GM08714 (cell line): ENCODE results near the gene SLX4IP.

ENCODE experiments used
- H3K4me3 ChIP-seq: fragments of 200-500 bp; sonication (Bioruptor generic); 2 replicates; pipeline ENCODE4 v1.5.1; 2014; ENCODE audit warnings: mild to moderate bottlenecking, low read length, inconsistent platforms
- ZNF274 ChIP-seq: IDR thresholded peaks from 2 replicates; pipeline ENCODE4 v1.6.1; 2012; ENCODE audit warnings: mild to moderate bottlenecking, low read depth, low read length

The SLX4IP gene

DNA sequence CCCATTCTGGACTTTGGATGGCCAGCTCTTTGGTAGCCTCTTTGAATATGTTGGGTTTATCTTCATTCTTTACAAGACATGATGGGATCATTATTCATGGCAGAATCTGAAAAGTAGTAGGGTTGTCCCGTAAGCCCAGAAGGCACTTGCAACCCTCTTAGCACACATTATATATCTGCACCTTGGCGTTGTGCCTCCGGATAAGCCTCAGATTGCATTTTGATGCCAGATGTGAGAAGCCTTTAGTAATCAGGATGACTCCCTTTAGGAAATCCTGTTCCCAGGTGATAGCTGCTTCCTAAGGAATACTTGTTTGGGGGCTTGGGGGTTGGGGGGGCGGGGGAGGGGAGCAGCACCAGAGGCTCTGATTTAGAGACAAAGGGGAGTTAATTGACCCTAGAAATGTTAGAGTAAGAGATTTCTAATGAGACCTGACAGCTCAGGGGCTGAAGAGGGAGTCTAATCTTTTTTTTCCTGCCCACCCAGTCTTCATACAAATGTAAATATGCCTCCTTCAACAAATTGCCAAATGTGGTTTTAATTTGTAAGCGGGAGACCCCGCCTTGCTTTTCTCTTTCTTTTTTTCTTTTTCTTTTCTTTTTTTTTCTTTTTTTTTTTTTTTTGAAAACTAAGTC, 183.6 kb downstream of the SLX4IP start:
- no peak overlapping the region for H3K4me3 ChIP-seq
- TF ChIP-seq ZNF274, result no peak

DNA sequence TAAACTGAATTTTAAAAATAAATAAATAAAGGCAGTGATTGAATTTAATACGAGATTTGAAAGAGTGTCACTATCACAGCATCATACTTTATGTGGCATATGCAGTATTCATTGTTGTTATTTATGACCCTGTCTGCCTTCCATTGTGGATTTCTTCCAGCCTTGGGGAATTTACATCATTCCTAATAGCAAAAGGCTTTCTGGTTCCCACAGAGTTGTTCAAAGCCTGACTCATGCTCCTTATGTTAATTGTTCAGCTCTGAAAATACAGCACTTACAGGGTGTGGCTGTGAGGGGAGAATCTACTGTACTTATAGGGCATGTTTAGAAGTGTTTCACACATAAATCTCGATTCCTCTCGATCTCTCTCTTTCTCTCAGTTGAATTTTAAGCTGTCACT, 184.3 kb downstream of the SLX4IP start:
- TF ChIP-seq ZNF274, result no peak
- H3K4me3 ChIP-seq, result no peak overlapping the region

DNA sequence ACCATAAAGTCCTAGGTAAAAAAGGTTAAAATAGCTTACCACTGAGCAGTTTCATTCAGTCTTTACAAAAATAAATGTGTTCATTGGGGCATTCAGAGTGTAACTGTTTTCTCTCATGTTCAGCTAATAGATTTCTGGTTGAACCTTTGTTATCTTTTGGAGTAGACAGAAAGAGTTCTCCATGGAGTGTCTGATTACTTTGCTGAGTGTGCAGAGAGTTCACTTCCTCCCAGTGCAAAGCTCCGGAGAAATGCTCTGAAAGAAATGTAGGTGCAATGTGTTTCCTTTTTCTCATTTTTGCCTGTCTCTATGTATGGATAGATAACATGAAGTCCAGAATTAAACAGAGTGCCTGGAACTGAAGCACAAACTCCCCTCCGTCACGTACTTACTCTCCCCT, 186.0 kb downstream of the SLX4IP start:
- no peak for TF ChIP-seq ZNF274
- H3K4me3 ChIP-seq, result no peak overlapping the region

DNA sequence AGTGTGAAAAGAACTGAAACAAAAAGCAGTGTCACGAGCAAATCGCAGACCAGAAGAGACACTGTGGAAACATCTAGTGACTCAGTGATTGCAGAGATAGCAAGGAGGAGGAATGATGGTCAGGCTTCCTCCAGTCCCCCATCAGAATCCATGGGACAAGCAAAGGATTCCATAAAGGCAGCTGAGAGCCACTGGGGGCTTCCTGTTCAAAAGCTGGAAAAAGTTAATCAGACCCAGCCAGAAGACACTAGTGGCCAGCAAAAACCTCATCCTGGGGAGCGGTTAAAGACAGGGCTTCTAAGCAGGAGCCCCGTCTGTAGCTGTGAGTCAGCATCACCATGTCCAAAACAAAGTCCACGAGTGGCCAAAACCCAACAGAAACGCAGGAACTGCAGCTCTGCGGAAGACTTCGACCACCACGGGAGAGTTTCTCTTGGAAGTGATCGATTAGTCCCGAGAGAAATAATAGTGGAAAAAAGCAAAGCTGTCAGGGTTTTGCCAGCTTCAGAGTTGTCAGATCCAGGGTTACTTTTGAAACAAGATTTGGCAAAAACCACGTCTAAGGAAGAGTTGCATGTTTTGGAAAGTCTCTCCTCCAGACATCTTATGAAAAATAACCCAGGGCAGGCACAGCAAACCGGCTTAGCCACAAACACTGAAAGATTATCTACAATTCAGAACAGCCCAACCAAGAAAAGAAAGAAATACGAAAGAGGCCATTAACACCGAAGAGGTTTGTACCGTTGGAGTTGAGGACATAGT, 187.7 kb downstream of the SLX4IP start:
- TF ChIP-seq ZNF274, result no peak

DNA sequence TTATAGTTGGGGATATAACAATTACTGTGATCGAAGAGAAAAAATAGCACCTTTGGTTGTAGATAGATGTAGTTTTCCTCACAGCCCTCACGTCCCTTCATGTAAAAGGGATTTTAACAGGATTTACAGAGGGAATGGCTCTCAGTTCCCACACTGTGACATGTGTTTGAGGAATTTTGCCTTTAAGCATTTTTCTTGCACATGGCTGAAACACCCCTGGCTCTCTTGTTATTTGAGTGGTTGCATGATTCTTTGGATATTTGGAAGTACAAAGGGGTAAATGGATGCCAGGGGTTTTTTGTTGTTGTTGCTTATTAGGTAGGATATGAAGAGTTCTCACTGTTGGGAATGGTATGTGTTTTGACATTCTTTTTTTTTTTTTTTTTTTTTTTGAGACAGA, 190.5 kb downstream of the SLX4IP start:
- TF ChIP-seq ZNF274, result no peak
- no peak overlapping the region for H3K4me3 ChIP-seq

More for the DNA sequence above, 187.7 kb downstream of the SLX4IP start:
- H3K4me3 ChIP-seq, result no peak overlapping the region

DNA sequence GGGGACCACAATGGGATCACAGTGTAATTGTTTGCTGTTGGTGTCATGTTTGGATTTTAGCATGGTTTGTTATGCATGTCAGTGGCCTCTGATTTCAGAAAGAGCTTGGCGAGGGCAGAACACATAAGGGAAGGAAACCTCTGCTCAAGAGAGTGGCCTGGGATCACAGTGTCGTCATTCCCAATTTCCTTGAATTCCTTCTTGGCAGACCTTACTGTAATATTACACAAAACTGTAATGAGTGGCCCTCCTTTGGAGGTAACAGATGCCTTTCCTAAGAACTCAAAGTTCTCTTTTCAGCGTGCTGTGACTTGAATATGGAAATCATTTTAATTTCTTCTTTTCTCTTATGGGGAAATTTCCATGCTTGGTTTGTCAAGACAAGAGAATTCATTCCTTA, 191.8 kb downstream of the SLX4IP start:
- TF ChIP-seq ZNF274, result no peak
- no peak overlapping the region for H3K4me3 ChIP-seq

DNA sequence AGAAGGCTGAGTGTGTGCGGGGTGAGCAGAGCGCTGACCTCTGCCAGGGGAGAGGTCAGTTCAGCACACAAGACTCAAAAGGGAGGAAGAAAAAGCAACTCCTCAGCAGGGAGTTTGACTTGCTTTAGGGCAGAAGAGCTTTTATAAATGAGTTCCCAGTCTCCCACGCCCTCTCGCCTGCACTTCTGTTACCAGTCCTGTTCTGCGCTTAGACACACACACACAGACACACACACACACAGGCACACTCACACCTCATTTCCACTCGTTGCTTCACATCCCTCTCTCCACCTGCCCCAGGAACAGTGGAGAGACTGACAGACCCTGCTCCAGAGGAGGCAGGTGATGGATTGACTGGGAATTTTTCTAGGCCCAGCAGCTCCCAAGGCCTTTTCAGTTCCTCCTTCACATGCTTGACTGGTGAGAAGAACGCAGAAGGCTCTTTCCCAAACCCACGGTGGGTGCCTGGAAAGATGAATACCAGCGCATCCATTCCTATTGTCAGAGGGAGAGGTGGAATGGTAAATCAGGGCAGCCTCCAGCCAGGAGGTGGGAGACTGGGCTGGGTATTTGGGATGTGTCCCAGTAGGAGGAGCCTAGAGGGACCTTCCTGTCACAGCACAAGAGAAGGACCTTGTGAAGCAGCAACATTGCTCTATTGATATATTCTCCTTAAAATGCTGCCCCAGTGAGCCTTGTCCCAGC, 195.0 kb downstream of the SLX4IP start:
- H3K4me3 ChIP-seq, result no peak overlapping the region
- no peak for TF ChIP-seq ZNF274

DNA sequence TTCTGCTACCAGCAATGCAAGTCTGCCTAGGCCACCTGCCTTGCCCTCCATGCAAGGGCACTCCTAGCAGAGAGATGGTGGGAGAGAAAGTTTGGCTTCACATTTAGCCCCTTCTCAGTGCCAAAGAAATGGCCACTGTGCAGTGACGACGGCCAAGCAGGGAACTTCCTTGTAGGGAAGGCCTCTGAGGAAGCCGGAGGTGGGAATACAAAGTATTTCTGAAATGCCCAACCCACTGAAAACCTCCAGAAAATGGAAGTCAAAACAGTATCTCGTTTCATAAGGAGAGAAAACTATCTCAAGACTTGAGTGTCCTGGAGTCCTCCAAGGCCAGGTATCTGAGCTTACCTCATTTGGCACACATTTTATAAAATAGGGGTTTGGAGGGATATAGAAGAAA, 196.0 kb downstream of the SLX4IP start:
- no peak for TF ChIP-seq ZNF274
- H3K4me3 ChIP-seq, result no peak overlapping the region

DNA sequence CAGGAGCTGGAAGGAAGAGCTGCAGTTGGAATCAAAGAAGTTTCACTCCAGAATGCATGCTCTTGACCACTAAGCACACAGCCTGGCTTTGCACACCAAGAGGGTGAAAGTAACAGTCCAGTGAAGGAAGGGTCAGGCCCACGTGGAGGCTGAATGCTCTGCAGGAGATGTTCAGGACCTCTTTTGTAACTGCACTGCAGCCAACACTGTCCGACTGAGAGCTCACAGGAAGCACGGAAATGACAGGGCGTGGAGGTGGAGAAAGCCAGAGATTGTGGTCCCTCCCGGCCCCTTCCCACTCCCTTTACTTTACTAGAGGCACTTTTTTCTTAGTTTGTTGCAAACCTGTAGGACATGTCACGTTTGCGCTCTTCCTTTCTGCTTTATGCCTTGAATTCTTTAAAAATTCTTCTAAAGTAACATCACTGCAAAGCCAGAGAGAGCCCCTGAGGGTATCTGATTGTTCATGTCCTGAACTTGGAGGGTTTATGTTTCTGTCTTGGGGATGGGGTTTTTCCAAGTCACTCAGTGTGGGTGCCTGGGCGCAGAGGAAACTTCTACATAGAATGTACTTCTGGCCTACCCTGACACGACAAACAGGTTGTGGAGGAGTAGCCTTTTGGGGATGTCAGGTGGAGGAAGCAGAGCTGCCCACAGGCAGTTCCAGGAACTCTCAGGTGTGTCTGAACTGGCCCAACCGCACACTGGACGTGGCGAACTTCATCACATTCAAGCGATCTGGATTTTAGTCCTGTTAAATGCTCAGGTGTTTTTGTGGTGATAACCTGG, 197.8 kb downstream of the SLX4IP start:
- no peak for TF ChIP-seq ZNF274
- H3K4me3 ChIP-seq, result no peak overlapping the region

DNA sequence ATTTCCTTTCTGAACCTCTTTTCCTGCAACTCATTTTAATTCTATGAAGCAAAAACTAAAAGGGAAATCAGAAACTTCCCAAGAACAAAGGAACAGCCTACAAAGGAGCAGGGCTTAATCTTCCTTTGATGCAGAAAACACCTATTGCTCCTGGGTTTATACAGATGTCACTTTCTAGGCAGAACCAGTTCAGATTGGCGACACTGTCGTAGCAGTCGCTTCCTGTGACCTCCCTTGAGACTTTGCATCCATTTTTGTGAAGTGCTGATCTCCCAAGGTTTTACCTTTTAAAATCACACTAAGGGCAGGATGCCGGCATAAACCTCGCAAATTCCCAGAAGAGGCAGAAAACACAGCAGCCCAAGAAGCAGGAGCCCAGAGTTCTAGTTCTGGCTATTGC, 198.6 kb downstream of the SLX4IP start:
- H3K4me3 ChIP-seq, result no peak overlapping the region
- TF ChIP-seq ZNF274, result no peak

DNA sequence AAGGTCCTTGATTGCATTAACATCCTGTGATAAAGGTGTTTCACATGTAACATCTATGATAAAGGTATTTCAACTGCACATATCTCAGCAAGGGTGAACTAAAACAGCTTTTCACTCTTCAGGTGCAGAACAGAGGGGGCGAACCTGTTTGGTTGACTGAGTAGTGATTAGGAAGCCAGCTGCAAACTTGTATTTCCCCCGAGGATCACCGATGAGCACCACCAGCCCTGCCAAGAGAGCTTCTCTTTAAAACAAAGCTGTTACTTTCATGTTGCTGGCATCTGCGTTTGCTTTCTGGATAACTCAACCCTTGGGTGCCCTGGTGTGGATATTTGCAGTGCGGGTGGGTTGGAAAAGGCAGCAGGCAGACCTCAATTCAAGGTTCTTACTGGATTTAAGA, 199.1 kb downstream of the SLX4IP start:
- TF ChIP-seq ZNF274, result no peak
- H3K4me3 ChIP-seq, result no peak overlapping the region

DNA sequence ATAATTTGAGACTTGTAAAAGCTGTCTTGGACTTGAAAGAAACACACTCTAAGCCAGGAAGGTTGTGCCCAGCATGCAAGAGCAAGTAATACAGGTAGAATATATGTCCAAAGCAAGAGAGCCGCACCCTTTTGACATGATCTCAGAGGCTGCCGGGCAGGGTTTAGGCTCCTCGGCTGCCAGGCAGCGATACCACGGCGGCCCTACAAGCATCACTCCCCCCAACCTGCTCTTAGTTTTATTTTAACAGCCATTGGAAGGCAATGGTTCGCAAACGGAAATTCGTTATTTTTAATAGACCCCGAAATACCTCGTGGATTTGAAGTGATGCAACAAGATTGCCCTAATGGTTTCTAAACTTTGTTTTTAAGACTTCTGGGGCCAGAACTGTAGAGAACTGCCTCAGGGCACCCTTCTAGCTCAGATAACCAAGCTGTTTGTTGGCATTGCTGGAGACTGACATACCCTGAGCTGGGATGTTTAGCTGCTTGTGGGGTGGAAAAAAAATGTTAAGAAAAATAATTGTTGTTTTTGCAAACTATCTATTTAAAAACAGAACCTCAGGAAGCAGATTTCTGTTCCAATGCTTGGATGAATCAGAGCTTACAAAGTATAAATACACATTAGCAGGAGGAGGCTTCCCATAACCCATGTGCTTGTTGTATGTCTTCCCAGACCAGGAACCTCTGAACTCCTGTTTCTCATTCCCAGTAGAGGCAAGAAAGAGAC, 199.7 kb downstream of the SLX4IP start:
- no peak overlapping the region for H3K4me3 ChIP-seq
- TF ChIP-seq ZNF274, result no peak

DNA sequence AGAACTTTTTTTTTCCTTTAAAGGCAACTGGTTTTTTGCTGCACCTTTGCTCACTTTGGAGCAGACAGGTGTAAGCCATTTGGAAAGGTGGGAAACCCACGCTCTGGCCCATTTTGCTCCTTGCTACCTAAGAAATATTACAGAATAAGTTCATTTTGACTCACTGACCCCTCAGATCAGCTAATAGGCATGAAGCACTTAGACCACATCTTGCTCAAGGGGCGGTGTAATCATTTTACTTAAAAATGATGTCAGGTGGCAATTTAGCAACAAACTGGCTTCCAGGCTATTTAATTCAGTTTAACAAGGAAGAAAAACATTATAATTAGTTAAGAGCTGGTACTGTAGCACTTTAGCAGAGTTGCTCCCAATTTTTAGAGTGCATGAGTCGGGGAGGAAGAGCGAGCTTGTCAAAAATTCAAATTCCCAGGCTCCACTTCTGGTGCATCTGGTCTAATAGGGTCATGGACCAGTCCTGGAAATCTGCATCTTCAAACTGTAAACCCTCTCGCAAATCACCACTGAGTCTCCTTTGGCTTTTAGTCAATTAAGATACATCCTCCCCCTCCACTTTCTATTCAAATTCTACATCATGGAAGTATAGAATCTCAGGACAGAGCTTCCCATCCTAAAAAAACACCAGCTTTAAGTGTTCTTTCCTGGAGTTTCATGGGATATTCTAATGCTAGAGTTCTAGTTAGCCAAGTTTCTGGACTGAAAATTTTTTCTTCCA, 200.5 kb downstream of the SLX4IP start:
- H3K4me3 ChIP-seq, result no peak overlapping the region
- TF ChIP-seq ZNF274, result no peak
